Gastroesophageal sphincter (tissue), 4 donors: Measurements from ENCODE around the gene THBS4. TPM values are rescaled to one million over a fixed set of nuclear protein-coding genes. Genes with fewer than 3 reads are reported as not detected.
"Not testable (repeated sequence)": the region's sequence is repeated elsewhere in the genome, so short reads cannot be mapped to it uniquely, and the experiment has no call there.

Experiments
- ATAC-seq: fragments of 150-250 bp; one replicate; pipeline ENCODE4 v1.9.1; 2016; ENCODE audit warnings: mild to moderate bottlenecking, moderate library complexity
- H3K27ac ChIP-seq, 4 donors: fragments of 200-600 bp; sonication (generic) in 3 of 4; 1 replicate in 3 of 4; 2 replicates in 1 of 4; pipeline ENCODE4 v1.5.1; 2016 to 2019
- H3K27me3 ChIP-seq: fragments of 200-600 bp; sonication (generic); one replicate; pipeline ENCODE4 v1.5.1; 2019
- H3K36me3 ChIP-seq, 2 donors: fragments of 200-600 bp; sonication (generic); one replicate each; pipeline ENCODE4 v1.5.1; 2019; ENCODE audit warnings: control low read depth in 1 of 2
- H3K4me1 ChIP-seq, 3 donors: fragments of 200-600 bp; sonication (generic); 1 replicate in 2 of 3; 2 replicates in 1 of 3; pipeline ENCODE4 v1.5.1; 2016 to 2019; ENCODE audit warnings: control low read depth in 2 of 3
- H3K4me3 ChIP-seq, 2 donors: fragments of 200-600 bp; sonication (generic); one replicate each; pipeline ENCODE4 v1.5.1; 2019; ENCODE audit warnings: mild to moderate bottlenecking in 1 of 2, moderate library complexity in 1 of 2
- H3K9me3 ChIP-seq, 3 donors: fragments of 200-600 bp; sonication (generic); one replicate each; pipeline ENCODE4 v1.5.1; 2017 to 2019; ENCODE audit warnings: control low read depth in 2 of 3
- EP300 ChIP-seq: sonication (generic); formaldehyde crosslinking; IDR thresholded peaks from one replicate; pipeline ENCODE4 v1.6.1; 2017; ENCODE audit warnings: antibody characterized with exemption, mild to moderate bottlenecking
- POLR2A ChIP-seq, 2 donors: fragments of 450-650 bp; IDR thresholded peaks; one replicate each; pipeline ENCODE4 v1.6.1; 2017; ENCODE audit warnings: antibody characterized with exemption in 2 of 2, mild to moderate bottlenecking in 2 of 2, moderate library complexity in 1 of 2
- POLR2AphosphoS5 ChIP-seq: sonication (generic); formaldehyde crosslinking; IDR thresholded peaks from one replicate; pipeline ENCODE4 v1.6.1; 2017; ENCODE audit warnings: antibody characterized with exemption
- WGBS, 2 donors: methylation state at CpG; one replicate each; pipeline ENCODE4 v1.1.5; 2018; ENCODE audit warnings: low coverage in 1 of 2; 5-methylcytosine and 5-hydroxymethylcytosine counted together
- total RNA-seq, 4 donors: library from RNA; depleted of rRNA; stranded (reverse); fragments of >200 nt; gene quantifications; one replicate each; pipeline ENCODE4 v1.1.0, GENCODE V29; 2016
- TF ChIP-seq, protein P1 (sequence below), 4 experiments: fragments of 200-600 bp in 2 of 4; fragments of 450-650 bp in 2 of 4; sonication (generic) in 1 of 4; IDR thresholded peaks; one replicate each; pipeline ENCODE4 v1.5.1; 2017 to 2019; ENCODE audit warnings: antibody characterized with exemption in 4 of 4, mild to moderate bottlenecking in 2 of 4, moderate library complexity in 2 of 4

THBS4 gene
- total RNA-seq, 4 donors from 2014 or later, result 18.6 to 82.8 (median 29.2) TPM

DNA sequence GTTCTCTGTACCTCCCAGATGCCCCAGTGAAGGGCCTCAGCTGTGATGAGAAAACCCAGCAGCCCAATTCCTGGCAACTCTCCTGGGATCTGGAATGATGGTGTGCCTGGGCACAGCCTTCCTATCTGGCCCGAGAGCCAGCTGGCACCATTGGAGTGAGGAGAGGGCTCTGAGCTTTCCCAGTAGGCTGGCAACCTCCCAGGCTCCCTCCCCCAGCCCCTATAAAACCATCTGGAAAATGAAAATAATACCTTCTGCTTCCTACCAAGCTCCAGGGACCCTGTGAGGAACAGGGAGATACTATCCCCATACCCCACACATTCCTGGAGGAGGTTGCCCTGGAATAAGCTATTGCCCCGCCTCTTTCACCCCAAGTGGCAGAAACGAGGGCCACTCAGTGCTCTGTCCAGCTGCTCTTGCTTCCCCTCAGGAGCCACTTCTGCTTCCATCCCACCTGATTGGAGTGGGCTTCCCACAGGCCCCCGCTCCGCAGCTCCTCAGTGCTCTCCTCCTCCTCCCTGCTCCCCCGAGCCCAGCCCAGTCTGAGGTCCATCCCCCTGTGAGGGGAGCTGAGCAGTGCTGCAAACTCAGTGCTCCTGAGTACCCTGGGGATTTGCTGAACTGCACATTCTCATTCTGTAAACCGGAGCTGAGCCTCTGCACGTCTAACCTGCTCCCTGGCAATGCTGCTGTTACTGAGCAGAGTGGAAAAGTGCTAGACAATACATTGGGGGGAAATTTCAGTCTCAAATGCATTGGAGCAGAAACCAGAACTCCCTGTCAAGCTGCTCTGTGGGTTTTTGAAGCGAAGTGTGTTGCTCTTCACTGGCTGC, 74.7 kb downstream of the THBS4 start:
- TF ChIP-seq EP300 (no peak), POLR2A (IDR thresholded peaks at IDR 0.05) (no peak), POLR2AphosphoS5 (peak; percentile 72)
- TF ChIP-seq, protein P1, sequence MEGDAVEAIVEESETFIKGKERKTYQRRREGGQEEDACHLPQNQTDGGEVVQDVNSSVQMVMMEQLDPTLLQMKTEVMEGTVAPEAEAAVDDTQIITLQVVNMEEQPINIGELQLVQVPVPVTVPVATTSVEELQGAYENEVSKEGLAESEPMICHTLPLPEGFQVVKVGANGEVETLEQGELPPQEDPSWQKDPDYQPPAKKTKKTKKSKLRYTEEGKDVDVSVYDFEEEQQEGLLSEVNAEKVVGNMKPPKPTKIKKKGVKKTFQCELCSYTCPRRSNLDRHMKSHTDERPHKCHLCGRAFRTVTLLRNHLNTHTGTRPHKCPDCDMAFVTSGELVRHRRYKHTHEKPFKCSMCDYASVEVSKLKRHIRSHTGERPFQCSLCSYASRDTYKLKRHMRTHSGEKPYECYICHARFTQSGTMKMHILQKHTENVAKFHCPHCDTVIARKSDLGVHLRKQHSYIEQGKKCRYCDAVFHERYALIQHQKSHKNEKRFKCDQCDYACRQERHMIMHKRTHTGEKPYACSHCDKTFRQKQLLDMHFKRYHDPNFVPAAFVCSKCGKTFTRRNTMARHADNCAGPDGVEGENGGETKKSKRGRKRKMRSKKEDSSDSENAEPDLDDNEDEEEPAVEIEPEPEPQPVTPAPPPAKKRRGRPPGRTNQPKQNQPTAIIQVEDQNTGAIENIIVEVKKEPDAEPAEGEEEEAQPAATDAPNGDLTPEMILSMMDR (IDR thresholded peaks at IDR 0.05), result no peak
- Histone ChIP-seq H3K9me3 (no peaks in the 10 kb centered on the region), H3K27me3 (no peaks in the 10 kb centered on the region), H3K36me3 (no peaks in the 10 kb centered on the region), H3K4me3 (no peak overlapping the region), H3K4me1 (peaks cover 0 to 14% (median 0%) of the 10 kb centered on the region in 3 donors), H3K27ac (no peak overlapping the region)
- peak; percentile 48 for ATAC-seq
- 23 to 30% methylated on average over 2 to 5 of the region's 9 CpGs for WGBS, 2 donors

DNA sequence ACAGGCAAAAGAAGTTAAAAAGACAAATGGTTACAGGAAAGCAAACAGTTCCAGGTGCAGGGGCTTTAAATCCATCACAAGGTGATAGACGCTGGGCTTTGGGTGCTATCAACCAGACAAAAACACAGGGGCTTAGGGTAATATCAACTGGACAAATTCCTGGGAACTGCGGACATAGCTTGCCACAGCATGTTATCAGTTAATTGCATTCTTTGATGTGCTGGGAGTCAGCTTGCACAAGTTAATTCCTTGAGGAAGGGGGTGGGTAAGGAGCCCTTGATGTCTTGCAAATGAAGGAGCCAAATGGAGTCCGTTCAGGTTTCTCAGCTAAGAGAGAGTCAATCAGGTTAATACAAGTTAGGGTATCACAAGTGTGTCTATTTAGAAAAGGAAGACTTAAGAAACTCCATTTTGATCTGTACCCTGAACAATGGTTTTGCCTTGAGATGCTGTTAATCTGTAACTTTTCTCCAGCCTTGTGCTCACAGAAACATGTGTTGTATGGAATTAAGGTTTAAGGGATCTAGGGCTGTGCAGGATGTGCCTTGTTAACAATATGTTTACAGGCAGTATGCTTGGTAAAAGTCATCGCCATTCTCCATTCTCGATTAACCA, 76.3 kb downstream of the THBS4 start:
- not testable (repeated sequence) for H3K4me3 ChIP-seq, H3K9me3 ChIP-seq, H3K36me3 ChIP-seq, H3K27me3 ChIP-seq, ATAC-seq, H3K27ac ChIP-seq
- H3K4me1 ChIP-seq, result peaks cover 0 to 14% (median 0%) of the 10 kb centered on the region in 3 donors
- 51 to 73% methylated on average over 5 of the region's 5 CpGs for WGBS, 2 donors

DNA sequence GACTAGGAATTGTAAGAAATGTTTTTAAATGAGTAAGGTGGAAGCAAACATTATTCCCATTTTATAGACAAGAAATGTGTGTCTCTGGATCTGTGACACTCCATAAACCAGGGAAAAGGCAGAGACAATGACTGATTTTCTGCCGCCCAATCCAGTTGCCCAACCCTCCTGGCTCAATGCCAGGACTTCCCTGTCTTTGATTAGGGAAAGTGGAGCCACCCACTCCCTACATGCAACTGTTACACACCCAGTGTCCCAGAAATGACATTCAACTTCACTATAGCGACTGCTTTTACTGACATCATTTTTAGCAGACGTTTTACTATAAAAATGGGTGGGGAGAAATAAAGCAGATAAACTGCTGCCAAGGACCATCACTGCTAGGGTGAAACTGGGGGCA, 79.7 kb downstream of the THBS4 start:
- H3K36me3 ChIP-seq, result no peaks in the 10 kb centered on the region
- H3K4me1 ChIP-seq, result peaks cover 0 to 5% (median 0%) of the 10 kb centered on the region in 3 donors
- TF ChIP-seq, protein P1 (IDR thresholded peaks at IDR 0.05), result no peak
- no peak for TF ChIP-seq EP300
- no peak for TF ChIP-seq POLR2A (IDR thresholded peaks at IDR 0.05)
- TF ChIP-seq POLR2AphosphoS5, result no peak
- H3K4me3 ChIP-seq, result no peak overlapping the region
- no peaks in the 10 kb centered on the region for H3K9me3 ChIP-seq
- WGBS, 2 donors, result 79% methylated on average over 3 of the region's 3 CpGs
- no peaks in the 10 kb centered on the region for H3K27me3 ChIP-seq
- no peak overlapping the region for H3K27ac ChIP-seq
- ATAC-seq, result no peak

DNA sequence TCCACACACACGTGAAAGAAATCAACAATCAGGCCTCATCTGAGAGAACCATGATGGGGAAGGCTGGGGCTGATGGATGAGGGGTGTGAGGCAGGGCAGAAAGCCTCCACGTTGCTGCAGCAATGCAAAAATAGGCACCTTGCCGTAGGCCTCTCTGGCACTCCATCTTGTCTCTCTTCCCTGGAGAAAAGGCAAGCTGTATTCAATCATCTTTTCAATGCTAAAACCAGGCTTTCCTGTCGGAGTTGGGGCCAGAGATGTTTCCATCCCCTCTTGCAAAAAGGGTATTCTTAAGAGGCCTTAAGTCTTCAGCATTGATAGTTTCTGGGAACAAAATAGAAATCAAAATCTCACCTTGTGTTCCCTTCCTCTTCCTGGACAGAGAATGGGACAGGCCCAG, 80.9 kb downstream of the THBS4 start:
- Histone ChIP-seq H3K4me3 (no peak overlapping the region), H3K27ac (no peak overlapping the region), H3K4me1 (no peaks in the 10 kb centered on the region), H3K9me3 (no peaks in the 10 kb centered on the region), H3K27me3 (no peaks in the 10 kb centered on the region), H3K36me3 (no peaks in the 10 kb centered on the region)
- ATAC-seq, result no peak
- TF ChIP-seq POLR2A (IDR thresholded peaks at IDR 0.05) (no peak), POLR2AphosphoS5 (no peak), EP300 (no peak)
- TF ChIP-seq, protein P1 (IDR thresholded peaks at IDR 0.05), result no peak
- 43 to 62% methylated on average over 4 of the region's 4 CpGs for WGBS, 2 donors

DNA sequence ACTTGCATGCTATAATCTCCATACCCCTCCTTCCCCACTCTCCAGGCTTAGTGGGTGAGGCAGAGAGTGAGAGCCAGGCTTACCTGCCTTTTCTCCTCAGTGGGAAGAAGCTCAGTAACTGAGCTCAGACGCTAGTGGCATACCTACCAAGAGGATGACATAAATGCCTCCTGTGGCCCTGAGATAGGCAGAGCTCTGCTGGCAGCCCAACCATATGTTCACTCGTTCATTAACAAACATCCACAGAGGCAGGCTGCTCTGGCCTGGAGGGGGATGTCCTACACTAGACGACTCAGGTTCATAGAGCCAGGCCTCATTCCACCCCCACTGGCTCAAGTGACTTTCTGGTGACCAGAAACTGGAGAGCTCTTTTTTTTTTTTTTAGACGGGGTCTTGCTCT, 81.3 kb downstream of the THBS4 start:
- WGBS, 2 donors, result 67 to 79% methylated on average over 1 to 2 of the region's 4 CpGs
- H3K36me3 ChIP-seq, result no peaks in the 10 kb centered on the region
- TF ChIP-seq, protein P1 (IDR thresholded peaks at IDR 0.05), result no peak
- TF ChIP-seq POLR2A (IDR thresholded peaks at IDR 0.05) (no peak), POLR2AphosphoS5 (no peak), EP300 (no peak)
- H3K9me3 ChIP-seq, result no peaks in the 10 kb centered on the region
- H3K27ac ChIP-seq, result no peak overlapping the region
- H3K27me3 ChIP-seq, result no peaks in the 10 kb centered on the region
- no peaks in the 10 kb centered on the region for H3K4me1 ChIP-seq
- no peak for ATAC-seq
- H3K4me3 ChIP-seq, result no peak overlapping the region
